ENCODE results near the gene SLC35C1. TPM values are rescaled to one million over a fixed set of nuclear protein-coding genes. Genes with fewer than 3 reads are reported as not detected.

Gene SLC35C1
- total RNA-seq, 2 donors from 2014 or later = 11.4 to 16.0 TPM

DNA sequence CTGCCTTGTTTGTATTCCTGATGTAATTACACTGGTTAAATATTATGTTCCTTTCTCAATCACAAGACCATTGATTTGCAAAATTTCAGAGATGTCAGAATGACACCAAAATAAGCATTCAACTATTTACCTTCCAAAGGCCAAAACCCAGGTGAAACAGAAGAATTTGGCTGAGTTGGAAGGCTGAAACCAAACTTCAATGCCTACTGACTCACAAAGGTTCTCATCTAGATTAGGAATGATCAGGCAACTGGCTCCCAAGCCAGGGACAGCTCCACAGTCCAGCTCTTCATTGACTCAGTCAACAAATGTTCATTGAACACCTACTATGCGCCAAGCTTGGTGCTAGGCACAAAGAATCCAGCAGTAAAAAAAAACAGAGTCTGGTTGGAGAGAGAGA is 13.4 kb upstream of the SLC35C1 start:
- H3K36me3 ChIP-seq (ENCODE audit: control insufficient read depth, insufficient read depth, low read length) = no peaks in the 10 kb centered on the region
- Mint-ChIP-seq H3K27ac (no peak overlapping the region), H3K4me1 (peaks cover 6% of the 10 kb centered on the region), H3K27me3 (ENCODE audit: insufficient read depth) (peaks cover 13% of the 10 kb centered on the region), H3K36me3 (ENCODE audit: low read depth) (no peaks in the 10 kb centered on the region), H3K9me3 (peaks cover 6% of the 10 kb centered on the region), H3K4me3 (no peak overlapping the region)
- no peak for DNase-seq
- H3K4me1 ChIP-seq (ENCODE audit: control insufficient read depth, insufficient read depth, low read length) = no peaks in the 10 kb centered on the region
- no peak overlapping the region for H3K9ac ChIP-seq (ENCODE audit: extremely low read depth, low read length, poor library complexity, severe bottlenecking)
- 78% methylated on average over 1 of the region's 1 CpG; no CpG with 5 or more reads in 1 of the 2 experiments for WGBS, 2 experiments (ENCODE audit: insufficient coverage in 1 of 2, insufficient read length in 1 of 2)
- no peak overlapping the region for H3K27ac ChIP-seq (ENCODE audit: low read depth, low read length)
- H3K4me3 ChIP-seq (ENCODE audit: low read length) = no peak overlapping the region
- TF ChIP-seq, protein P1, sequence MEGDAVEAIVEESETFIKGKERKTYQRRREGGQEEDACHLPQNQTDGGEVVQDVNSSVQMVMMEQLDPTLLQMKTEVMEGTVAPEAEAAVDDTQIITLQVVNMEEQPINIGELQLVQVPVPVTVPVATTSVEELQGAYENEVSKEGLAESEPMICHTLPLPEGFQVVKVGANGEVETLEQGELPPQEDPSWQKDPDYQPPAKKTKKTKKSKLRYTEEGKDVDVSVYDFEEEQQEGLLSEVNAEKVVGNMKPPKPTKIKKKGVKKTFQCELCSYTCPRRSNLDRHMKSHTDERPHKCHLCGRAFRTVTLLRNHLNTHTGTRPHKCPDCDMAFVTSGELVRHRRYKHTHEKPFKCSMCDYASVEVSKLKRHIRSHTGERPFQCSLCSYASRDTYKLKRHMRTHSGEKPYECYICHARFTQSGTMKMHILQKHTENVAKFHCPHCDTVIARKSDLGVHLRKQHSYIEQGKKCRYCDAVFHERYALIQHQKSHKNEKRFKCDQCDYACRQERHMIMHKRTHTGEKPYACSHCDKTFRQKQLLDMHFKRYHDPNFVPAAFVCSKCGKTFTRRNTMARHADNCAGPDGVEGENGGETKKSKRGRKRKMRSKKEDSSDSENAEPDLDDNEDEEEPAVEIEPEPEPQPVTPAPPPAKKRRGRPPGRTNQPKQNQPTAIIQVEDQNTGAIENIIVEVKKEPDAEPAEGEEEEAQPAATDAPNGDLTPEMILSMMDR (conservative IDR thresholded peaks at IDR 0.05) = no peak
- H3K9me3 ChIP-seq (ENCODE audit: control insufficient read depth, low read length) = peaks cover 4% of the 10 kb centered on the region
- no peaks in the 10 kb centered on the region for H3K27me3 ChIP-seq (ENCODE audit: control insufficient read depth, insufficient read depth, low read length, poor library complexity, severe bottlenecking)

DNA sequence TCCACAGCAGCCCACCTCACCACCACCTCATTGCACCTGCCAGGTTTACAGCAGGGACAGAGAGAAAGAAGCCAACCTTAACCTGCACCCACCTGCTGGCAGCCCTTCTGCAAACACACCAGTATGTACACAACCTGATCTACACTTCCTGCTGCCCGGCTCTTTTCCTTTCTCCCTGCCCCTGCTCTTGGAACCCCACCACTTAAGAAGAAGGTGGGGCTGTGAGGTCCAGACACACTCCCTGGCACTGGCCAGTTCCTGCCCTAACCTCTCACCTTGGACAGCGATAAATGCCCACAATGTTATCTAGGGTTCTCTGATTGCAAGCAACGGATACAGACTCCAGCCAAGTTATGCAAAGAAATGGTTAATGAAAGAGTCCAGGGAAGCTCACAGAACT is 10.8 kb upstream of the SLC35C1 start:
- Mint-ChIP-seq H3K4me1 (peaks cover 6% of the 10 kb centered on the region), H3K27me3 (ENCODE audit: insufficient read depth) (peaks cover 6% of the 10 kb centered on the region), H3K36me3 (ENCODE audit: low read depth) (no peaks in the 10 kb centered on the region), H3K4me3 (no peak overlapping the region), H3K27ac (no peak overlapping the region), H3K9me3 (no peaks in the 10 kb centered on the region)
- WGBS, 2 experiments (ENCODE audit: insufficient coverage in 1 of 2, insufficient read length in 1 of 2) = 68 to 75% methylated on average over 2 to 3 of the region's 3 CpGs
- H3K9me3 ChIP-seq (ENCODE audit: control insufficient read depth, low read length) = no peaks in the 10 kb centered on the region
- H3K9ac ChIP-seq (ENCODE audit: extremely low read depth, low read length, poor library complexity, severe bottlenecking) = no peak overlapping the region
- H3K27ac ChIP-seq (ENCODE audit: low read depth, low read length) = no peak overlapping the region
- TF ChIP-seq, protein P1 (conservative IDR thresholded peaks at IDR 0.05) = no peak
- DNase-seq = no peak
- H3K4me3 ChIP-seq (ENCODE audit: low read length) = no peak overlapping the region
- no peaks in the 10 kb centered on the region for H3K27me3 ChIP-seq (ENCODE audit: control insufficient read depth, insufficient read depth, low read length, poor library complexity, severe bottlenecking)
- H3K36me3 ChIP-seq (ENCODE audit: control insufficient read depth, insufficient read depth, low read length) = no peaks in the 10 kb centered on the region
- no peaks in the 10 kb centered on the region for H3K4me1 ChIP-seq (ENCODE audit: control insufficient read depth, insufficient read depth, low read length)

DNA sequence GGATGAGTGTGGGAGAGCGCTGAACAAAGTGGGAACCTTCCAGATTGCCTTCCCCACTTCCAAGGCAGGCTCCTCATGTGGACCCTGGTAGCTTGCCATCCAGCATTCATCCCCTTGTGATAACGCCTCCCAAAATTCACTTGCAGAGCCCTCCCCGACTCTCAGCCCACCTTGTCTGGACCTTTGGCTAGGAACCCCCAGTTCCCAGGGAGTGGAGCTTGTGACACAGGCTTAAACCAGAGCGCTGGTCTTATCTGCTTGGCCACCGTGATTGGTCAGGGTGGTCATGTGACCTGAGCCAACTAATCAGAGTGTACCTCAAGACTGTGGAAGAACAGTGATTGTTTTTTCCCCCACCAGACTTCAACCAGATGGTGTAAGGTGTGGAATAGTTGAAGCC is 9.6 kb upstream of the SLC35C1 start:
- Histone ChIP-seq H3K36me3 (ENCODE audit: control insufficient read depth, insufficient read depth, low read length) (no peaks in the 10 kb centered on the region), H3K4me1 (ENCODE audit: control insufficient read depth, insufficient read depth, low read length) (no peaks in the 10 kb centered on the region), H3K27me3 (ENCODE audit: control insufficient read depth, insufficient read depth, low read length, poor library complexity, severe bottlenecking) (no peaks in the 10 kb centered on the region), H3K9ac (ENCODE audit: extremely low read depth, low read length, poor library complexity, severe bottlenecking) (no peak overlapping the region), H3K27ac (ENCODE audit: low read depth, low read length) (no peak overlapping the region), H3K9me3 (ENCODE audit: control insufficient read depth, low read length) (no peaks in the 10 kb centered on the region), H3K4me3 (ENCODE audit: low read length) (no peak overlapping the region)
- no peak overlapping the region for H3K27ac Mint-ChIP-seq
- H3K27me3 Mint-ChIP-seq (ENCODE audit: insufficient read depth) = peaks cover 4% of the 10 kb centered on the region
- H3K9me3 Mint-ChIP-seq = no peaks in the 10 kb centered on the region
- H3K4me3 Mint-ChIP-seq = no peak overlapping the region
- TF ChIP-seq, protein P1 (conservative IDR thresholded peaks at IDR 0.05) = no peak
- no peaks in the 10 kb centered on the region for H3K36me3 Mint-ChIP-seq (ENCODE audit: low read depth)
- WGBS, 2 experiments (ENCODE audit: insufficient coverage in 1 of 2, insufficient read length in 1 of 2) = 92 to 100% methylated on average over 4 to 5 of the region's 5 CpGs
- peaks cover 6% of the 10 kb centered on the region for H3K4me1 Mint-ChIP-seq
- no peak for DNase-seq

All from endodermal cell (in vitro differentiated cells).